Measurements from ENCODE around the gene RRAS2.

DNA sequence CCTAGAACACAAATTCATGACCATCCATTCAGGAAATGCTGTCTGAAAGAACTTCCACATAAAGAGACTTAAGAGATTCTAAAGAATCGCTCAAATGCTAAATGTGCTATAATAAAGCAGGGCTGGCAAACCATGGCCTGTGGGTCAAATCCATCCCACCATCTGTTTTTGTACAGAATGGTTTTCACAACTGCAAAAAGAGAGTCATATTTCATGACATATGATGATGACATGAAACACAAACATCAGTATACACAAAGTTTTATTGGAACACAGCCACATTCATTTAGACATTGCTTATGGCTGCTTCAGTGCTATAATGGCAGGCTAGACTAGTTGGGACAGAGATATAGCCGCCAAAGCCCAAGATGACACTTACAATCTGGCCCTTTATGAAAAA, 85.1 kb downstream of the RRAS2 start:
- TF ChIP-seq, protein P1, sequence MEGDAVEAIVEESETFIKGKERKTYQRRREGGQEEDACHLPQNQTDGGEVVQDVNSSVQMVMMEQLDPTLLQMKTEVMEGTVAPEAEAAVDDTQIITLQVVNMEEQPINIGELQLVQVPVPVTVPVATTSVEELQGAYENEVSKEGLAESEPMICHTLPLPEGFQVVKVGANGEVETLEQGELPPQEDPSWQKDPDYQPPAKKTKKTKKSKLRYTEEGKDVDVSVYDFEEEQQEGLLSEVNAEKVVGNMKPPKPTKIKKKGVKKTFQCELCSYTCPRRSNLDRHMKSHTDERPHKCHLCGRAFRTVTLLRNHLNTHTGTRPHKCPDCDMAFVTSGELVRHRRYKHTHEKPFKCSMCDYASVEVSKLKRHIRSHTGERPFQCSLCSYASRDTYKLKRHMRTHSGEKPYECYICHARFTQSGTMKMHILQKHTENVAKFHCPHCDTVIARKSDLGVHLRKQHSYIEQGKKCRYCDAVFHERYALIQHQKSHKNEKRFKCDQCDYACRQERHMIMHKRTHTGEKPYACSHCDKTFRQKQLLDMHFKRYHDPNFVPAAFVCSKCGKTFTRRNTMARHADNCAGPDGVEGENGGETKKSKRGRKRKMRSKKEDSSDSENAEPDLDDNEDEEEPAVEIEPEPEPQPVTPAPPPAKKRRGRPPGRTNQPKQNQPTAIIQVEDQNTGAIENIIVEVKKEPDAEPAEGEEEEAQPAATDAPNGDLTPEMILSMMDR (IDR thresholded peaks at IDR 0.05; ENCODE audit: low read length), result no peak
- TF ChIP-seq EZH2 (optimal IDR thresholded peaks at IDR 0.05; ENCODE audit: low read depth, low read length), result no peak
